Lung (tissue), 12 donors: ENCODE results near the gene PNLIPRP3. TPM values are rescaled to one million over a fixed set of nuclear protein-coding genes. Genes with fewer than 3 reads are reported as not detected.
A peak's percentile ranks its signal among the peaks of the same experiment; 100 is the strongest.

ENCODE experiments used
- ATAC-seq: fragments of 200-7000 bp; cut with Tn5 transposase; one replicate; pipeline ENCODE4 v1.9.1; 2020; ENCODE audit warnings: moderate number of reproducible peaks; ENCODE audit not compliant: insufficient read depth, low FRiP score
- DNase-seq, 3 donors: peaks; one replicate each; pipeline ENCODE4 v3.0.0-alpha.2; 2013 to 2017
- H3K27ac ChIP-seq, 2 donors: one replicate each; pipeline ENCODE4 v1.5.1; 2013; ENCODE audit warnings: mild to moderate bottlenecking in 2 of 2, moderate library complexity in 2 of 2, control low read depth in 1 of 2, inconsistent platforms in 1 of 2, low read depth in 1 of 2, low read length in 1 of 2
- H3K27me3 ChIP-seq, 3 donors: one replicate each; pipeline ENCODE4 v1.5.1; 2013; ENCODE audit warnings: low read length in 2 of 3; ENCODE audit not compliant: control insufficient read depth in 3 of 3, insufficient read depth in 3 of 3
- H3K36me3 ChIP-seq, 4 donors: one replicate each; pipeline ENCODE4 v1.5.1; 2013; ENCODE audit warnings: low read length in 4 of 4, mild to moderate bottlenecking in 1 of 4, moderate library complexity in 1 of 4; ENCODE audit not compliant: control insufficient read depth in 4 of 4, insufficient read depth in 4 of 4
- H3K4me1 ChIP-seq, 5 donors: one replicate each; pipeline ENCODE4 v1.5.1; 2013; ENCODE audit warnings: low read length in 5 of 5, mild to moderate bottlenecking in 2 of 5, moderate library complexity in 1 of 5; ENCODE audit not compliant: control insufficient read depth in 5 of 5, insufficient read depth in 5 of 5
- H3K4me3 ChIP-seq: one replicate; pipeline ENCODE4 v1.5.1; 2013; ENCODE audit warnings: mild to moderate bottlenecking, control low read depth, moderate library complexity
- H3K9ac ChIP-seq, 2 donors: one replicate each; pipeline ENCODE4 v1.5.1; 2013; ENCODE audit warnings: low read length in 2 of 2, control low read depth in 1 of 2; ENCODE audit not compliant: insufficient read depth in 1 of 2
- H3K9me3 ChIP-seq, 4 donors: one replicate each; pipeline ENCODE4 v1.5.1; 2013; ENCODE audit warnings: low read length in 3 of 4, mild to moderate bottlenecking in 1 of 4, moderate library complexity in 1 of 4; ENCODE audit not compliant: control insufficient read depth in 4 of 4, insufficient read depth in 3 of 4
- WGBS, 2 donors: extraction: QIAGEN DNeasy Blood & Tissue Kit; methylation state at CpG; one replicate each; pipeline ENCODE4 v1.1.7; 2013; 5-methylcytosine and 5-hydroxymethylcytosine counted together
- polyA plus RNA-seq, 2 donors: library from polyadenylated mRNA; stranded (reverse); fragments of 200-250 nt; gene quantifications; one replicate each; pipeline ENCODE4 v1.2.1, GENCODE V29; 2013
- total RNA-seq, 2 donors: library from RNA; depleted of rRNA in 1 of 2; stranded (reverse); fragments of >200 nt in 1 of 2; gene quantifications; one replicate each; pipeline ENCODE4 v1.2.1, GENCODE V29; 2014 to 2021
- TF ChIP-seq, protein P1 (sequence below): IDR thresholded peaks from 2 replicates; pipeline ENCODE4 v1.5.1; 2012; ENCODE audit warnings: mild to moderate bottlenecking; ENCODE audit errors: control extremely low read depth, extremely low read depth
- donor health status: control.
- donor health status: control.
- donor health status: Bipolar disorder and iron deficiency.
- donor health status: healthy.
- donor health status: DM: yes; HTN: yes; CAD: no.

Gene PNLIPRP3
- total and polyA plus RNA-seq, 4 donors, result not detected

DNA sequence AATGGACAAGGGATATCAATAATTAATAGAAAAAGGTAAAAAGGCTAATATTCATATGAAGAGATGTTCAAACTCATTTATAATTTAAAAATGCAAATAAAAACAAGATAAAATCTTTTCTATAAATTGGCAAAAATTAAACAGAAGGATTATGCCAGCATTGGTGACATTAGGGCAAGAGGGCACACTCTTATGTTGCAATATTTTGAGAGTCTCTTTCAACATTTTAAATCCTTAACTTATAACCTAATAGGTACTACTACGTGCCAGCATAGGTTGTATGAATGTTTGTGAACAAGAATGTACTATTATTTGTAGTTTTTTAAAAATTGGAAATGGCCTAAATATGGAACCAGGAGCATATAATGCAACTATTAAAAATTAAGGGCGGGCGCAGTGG, 24.8 kb upstream of the PNLIPRP3 start:
- H3K27ac ChIP-seq, result no peak overlapping the region

DNA sequence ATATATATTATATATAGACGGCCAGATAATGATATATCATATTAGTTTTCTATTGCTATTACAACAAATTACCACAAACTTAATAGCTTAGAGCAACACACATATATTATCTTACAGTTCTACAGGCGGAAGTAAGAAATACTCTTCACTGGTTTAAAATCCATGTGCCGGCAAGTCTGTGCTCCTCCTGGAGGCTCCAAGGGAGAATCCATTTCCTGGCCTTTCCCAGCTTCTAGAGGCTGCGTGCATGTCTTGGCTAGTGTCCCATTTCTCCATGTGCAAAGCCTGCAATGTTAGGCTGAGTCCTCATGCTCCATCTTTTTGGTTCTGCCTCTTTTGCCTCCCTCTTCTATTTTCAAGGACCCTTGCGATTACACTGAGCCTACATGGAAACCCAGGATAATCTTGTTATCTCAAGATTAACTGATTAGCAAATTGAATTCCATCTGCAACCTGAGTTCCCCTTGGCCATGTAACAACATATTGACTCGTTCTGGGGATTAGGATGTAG, 23.9 kb upstream of the PNLIPRP3 start:
- Histone ChIP-seq H3K4me1 (no peaks in the 10 kb centered on the region), H3K9me3 (no peaks in the 10 kb centered on the region), H3K9ac (no peak overlapping the region), H3K36me3 (no peaks in the 10 kb centered on the region), H3K4me3 (no peak overlapping the region), H3K27me3 (no peaks in the 10 kb centered on the region), H3K27ac (no peak overlapping the region)
- WGBS, 2 donors, result 73 to 80% methylated on average over 6 of the region's 6 CpGs
- TF ChIP-seq, protein P1, sequence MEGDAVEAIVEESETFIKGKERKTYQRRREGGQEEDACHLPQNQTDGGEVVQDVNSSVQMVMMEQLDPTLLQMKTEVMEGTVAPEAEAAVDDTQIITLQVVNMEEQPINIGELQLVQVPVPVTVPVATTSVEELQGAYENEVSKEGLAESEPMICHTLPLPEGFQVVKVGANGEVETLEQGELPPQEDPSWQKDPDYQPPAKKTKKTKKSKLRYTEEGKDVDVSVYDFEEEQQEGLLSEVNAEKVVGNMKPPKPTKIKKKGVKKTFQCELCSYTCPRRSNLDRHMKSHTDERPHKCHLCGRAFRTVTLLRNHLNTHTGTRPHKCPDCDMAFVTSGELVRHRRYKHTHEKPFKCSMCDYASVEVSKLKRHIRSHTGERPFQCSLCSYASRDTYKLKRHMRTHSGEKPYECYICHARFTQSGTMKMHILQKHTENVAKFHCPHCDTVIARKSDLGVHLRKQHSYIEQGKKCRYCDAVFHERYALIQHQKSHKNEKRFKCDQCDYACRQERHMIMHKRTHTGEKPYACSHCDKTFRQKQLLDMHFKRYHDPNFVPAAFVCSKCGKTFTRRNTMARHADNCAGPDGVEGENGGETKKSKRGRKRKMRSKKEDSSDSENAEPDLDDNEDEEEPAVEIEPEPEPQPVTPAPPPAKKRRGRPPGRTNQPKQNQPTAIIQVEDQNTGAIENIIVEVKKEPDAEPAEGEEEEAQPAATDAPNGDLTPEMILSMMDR, result no peak
- peak in 2 of 3 donors; percentile 8 to 25 for DNase-seq
- no peak for ATAC-seq

More for the DNA sequence above, 24.8 kb upstream of the PNLIPRP3 start:
- DNase-seq (no peak), ATAC-seq (no peak)
- Histone ChIP-seq H3K4me3 (no peak overlapping the region), H3K4me1 (no peaks in the 10 kb centered on the region), H3K27me3 (no peaks in the 10 kb centered on the region), H3K9ac (no peak overlapping the region), H3K9me3 (no peaks in the 10 kb centered on the region), H3K36me3 (no peaks in the 10 kb centered on the region)
- TF ChIP-seq, protein P1, result no peak
- WGBS, 2 donors, result 83 to 92% methylated on average over 3 of the region's 3 CpGs

DNA sequence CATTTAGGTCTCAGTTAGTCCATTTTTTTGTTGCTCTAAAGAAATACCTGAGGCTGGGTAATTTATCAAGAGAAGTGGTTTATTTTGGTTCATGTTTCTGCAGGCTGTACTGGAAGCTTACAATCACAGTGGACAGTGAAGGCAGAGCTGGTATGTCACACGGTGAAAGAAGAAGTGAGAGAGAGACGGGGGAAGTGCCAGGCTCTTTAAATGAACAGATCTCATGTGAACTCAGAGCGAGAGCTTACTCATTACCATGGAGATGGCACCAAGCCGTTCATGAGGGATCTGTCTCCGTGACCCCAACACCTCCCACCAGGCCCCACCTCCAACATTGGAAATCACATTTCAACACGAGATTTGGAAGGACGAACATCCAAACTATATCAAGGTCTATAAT, 18.9 kb upstream of the PNLIPRP3 start:
- Histone ChIP-seq H3K9ac (no peak overlapping the region), H3K27ac (no peak overlapping the region), H3K36me3 (no peaks in the 10 kb centered on the region), H3K4me1 (no peaks in the 10 kb centered on the region), H3K4me3 (no peak overlapping the region), H3K27me3 (no peaks in the 10 kb centered on the region), H3K9me3 (no peaks in the 10 kb centered on the region)
- DNase-seq (no peak), ATAC-seq (no peak)
- WGBS, 2 donors, result 41 to 53% methylated on average over 7 of the region's 7 CpGs
- TF ChIP-seq, protein P1, result no peak

DNA sequence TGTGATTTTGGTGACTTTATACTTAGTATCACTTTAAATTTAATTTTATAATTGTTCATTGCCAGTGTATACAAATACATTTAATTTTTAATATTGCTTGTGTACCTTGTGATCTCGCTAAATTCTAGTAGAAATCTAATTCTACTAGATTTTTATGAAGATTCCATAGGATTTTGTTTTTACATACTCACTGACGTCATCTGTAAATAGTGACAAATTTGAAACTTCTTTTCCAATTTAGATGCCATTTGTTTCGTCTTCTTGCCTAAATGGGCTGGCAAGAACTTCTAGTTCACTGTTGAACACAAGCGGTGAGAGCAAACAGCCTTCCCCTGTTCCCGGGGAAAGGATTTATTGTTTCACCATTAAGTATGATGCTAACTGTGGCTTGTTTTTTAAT, 17.3 kb upstream of the PNLIPRP3 start:
- H3K27me3 ChIP-seq, result no peaks in the 10 kb centered on the region
- TF ChIP-seq, protein P1, result no peak
- ATAC-seq (no peak), DNase-seq (no peak)
- no peaks in the 10 kb centered on the region for H3K9me3 ChIP-seq
- no peak overlapping the region for H3K9ac ChIP-seq
- H3K36me3 ChIP-seq, result no peaks in the 10 kb centered on the region
- H3K4me3 ChIP-seq, result no peak overlapping the region
- H3K4me1 ChIP-seq, result no peaks in the 10 kb centered on the region
- 83 to 86% methylated on average over 5 of the region's 5 CpGs for WGBS, 2 donors
- H3K27ac ChIP-seq, result no peak overlapping the region
